SW480 (cell line): ENCODE data around the gene OBSL1.

Source experiments
- DNase-seq: peaks from one replicate; pipeline ENCODE4 v3.0.0-alpha.2; 2016; ENCODE audit warnings: low spot score

Gene OBSL1

GRCh38 chr2:219571311-219572236 lies at the start of gene OBSL1:
TSS of gene OBSL1 (minus strand) at chr2:219571539. CDS start at chr2:219571232, 307 bp downstream.
- DNase-seq: peak; percentile 75

DNA sequence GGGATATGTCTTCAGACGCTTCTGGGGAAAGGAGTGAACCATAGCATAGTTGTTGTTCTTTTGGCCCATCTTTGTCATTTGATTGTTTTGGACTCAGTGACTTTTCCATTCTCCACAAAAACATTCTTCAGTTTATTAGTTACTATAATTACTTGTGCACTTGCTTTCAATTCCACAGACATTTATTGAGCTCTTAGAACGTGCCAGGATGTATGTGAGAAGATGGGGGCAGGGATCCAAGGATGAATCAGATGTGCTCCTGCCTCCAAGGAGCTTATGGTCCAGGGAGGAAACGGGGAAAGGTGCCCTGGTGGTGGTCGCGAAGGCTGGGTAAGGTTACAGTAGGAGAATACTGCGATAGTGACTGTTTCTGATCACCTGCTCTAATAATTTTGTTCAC lies 49.2 kb upstream of the OBSL1 start:
- no peak for DNase-seq

DNA sequence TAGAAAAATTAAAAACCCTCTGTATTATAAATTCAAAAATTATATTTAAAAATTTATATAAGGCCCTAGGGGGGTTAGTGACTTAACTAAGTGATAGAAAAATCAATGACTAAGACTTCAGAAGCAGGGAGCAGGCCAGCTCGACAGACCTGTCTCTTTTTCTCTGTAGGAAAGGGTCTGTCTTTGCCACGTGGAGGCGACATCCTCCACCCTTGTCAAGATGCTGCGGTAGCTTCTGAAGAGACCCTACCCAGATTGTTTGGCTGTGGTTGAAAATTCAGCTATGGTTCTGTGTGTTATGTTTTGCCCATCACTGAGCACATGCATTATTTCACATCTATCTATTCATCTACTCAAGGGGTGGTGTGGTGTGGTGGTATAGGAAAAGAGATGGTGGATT lies 47.9 kb upstream of the OBSL1 start:
- DNase-seq: no peak

DNA sequence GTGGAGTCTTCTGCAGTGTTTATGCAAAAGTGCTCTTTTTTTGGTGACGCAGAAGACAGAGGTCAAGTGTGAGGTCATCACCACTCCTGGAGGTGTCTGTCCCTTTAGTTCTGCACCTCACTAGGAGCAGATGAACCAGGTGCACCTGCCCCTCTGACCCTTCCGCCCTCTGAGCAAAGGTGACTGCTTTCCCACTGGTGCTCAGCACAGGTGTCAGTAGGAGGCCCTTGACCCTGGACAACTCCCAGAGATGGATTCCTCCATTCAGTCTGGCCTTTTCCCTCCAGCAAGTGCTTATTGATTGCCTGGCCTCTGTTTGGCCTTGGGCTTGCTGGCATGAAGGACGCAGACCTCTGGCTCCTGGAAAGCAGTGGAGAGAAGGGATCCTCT lies 47.4 kb upstream of the OBSL1 start:
- no peak for DNase-seq

GRCh38 chr2:219616550-219616949 lies 45.2 kb upstream of the OBSL1 start:
- DNase-seq: no peak

DNA sequence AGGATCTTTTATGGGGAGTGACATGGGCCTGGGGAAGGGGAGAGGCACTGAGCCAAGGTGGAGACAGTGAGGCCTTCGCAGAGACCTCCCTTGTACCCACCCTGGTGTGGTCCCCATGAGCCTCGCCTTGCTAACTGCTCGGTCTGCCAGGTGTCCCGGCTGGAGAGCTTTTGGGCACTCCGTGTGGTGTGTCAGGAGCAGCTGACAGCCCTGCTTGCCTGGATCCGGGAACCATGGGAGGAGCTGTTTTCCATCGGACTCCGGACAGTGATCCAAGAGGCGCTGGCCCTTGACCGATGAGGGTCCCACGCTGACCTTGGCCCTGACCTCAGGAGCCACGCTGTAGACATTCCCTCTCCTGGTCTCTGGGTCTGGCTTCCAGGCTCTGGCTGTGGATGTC lies 44.6 kb upstream of the OBSL1 start:
- no peak for DNase-seq

DNA sequence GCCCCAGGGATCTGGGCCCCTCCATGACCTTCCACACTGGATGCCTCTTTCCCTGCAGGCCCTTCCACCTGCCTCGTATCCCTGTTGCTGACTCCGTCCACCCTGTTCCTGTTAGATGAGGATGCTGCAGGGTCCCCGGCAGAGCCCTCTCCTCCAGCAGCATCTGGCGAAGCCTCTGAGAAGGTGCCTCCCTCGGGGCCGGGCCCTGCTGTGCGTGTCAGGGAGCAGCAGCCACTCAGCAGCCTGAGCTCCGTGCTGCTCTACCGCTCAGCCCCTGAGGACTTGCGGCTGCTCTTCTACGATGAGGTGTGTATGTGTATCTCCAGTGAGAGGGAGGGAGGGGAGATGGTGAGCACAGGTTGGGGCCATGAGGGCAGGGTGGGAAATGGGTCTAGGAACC lies 43.7 kb upstream of the OBSL1 start:
- DNase-seq: no peak

- DNase-seq: no peak
Measured at GRCh38 chr2:219614076-219614860, 42.9 kb upstream of the OBSL1 start.

DNA sequence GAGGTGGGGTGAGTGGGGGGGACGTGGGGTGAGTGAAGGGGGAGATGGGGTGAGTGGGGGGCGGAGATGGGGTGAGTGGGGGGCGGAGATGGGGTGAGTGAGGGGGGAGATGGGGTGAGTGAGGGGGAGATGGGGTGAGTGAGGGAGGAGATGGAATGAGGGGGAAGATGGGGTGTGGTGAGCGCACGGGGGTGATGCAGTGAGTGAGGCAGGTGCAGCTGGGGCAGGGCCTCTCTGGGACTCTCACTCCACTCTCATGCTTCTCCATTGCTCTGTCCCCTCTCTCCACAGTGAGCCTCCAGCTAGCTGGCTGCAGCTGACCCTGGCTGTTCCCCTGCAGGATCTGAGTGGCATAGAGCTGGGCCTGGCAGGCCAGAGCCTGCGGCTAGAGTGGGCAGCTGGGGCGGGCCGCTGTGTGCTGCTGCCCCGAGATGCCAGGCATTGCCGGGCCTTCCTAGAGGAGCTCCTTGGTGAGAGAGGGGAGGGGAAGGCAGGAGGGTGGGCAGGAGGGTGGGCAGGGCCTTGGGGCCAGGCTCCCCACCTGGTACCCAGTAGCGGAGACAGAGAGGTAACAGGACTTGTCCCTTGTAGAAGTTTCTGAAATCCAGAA lies 42.2 kb upstream of the OBSL1 start:
- no peak for DNase-seq

DNA sequence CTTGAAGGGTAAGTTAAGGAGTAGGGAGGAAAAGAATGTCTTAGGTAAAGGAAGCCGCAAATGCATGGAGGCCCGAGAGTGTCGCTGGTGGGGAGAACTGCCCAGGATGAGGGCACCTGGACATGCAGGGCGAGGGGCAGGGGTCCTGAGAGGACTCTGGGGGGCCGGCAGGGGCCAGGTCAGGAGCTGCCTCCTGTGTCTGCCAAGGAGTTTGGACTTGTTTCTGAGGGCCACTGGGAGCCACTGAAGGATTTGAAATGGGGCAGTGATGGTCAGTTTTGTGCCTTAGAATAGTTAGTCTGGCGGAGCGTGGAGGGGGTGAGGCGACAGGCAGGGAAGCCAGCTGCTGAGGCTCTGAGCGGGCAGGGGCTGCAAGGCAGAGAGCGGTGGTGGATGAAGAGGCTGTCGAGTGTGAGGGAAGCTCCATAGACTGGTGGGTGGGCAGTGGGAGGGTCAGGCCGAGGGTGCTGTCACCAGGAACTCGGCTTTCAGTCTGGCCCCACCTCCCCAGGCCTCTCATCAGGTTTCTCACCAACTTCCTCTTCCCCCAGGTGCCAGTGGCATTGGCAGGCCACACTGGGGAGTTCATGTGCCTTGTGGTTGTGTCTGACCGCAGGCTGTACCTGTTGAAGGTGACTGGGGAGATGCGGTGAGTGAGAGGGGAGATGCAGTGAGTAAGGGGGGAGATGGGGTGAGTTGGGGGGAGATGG lies 41.4 kb upstream of the OBSL1 start:
- no peak for DNase-seq

DNA sequence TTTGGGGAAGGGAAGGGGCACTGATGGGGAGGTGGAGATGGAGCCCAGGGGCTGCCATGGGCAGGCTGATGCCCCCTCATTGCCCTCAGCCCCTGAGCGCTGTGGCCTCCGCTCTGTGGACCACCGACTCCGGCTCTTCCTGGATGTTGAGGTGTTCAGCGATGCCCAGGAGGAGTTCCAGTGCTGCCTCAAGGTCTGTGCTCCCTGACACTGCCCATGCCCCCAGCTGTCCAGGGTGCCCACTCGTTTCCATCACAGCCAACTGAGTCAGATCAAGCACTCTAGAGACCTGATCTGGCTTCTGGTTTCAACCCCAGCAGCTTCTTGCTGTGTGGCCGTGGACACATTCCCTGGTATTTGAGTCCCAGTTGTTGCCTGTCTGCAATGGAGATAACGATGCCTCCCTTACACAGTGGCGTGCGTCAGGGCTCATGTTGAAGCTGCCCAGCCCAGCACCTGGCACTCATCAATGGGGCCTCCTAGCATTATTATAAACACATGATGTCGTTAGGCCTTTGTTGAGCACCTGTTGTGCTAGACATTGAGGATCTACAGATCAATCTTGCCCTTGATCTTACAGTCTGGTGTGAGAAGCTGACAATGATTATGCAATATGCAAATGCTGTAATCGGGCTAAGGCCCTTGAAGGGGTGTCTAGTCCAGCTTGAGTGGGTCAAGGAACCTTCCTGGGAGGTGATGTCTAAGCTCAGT lies 40.7 kb upstream of the OBSL1 start:
- DNase-seq: no peak

- DNase-seq: no peak
Measured at GRCh38 chr2:219611306-219611705, 40.0 kb upstream of the OBSL1 start.

DNA sequence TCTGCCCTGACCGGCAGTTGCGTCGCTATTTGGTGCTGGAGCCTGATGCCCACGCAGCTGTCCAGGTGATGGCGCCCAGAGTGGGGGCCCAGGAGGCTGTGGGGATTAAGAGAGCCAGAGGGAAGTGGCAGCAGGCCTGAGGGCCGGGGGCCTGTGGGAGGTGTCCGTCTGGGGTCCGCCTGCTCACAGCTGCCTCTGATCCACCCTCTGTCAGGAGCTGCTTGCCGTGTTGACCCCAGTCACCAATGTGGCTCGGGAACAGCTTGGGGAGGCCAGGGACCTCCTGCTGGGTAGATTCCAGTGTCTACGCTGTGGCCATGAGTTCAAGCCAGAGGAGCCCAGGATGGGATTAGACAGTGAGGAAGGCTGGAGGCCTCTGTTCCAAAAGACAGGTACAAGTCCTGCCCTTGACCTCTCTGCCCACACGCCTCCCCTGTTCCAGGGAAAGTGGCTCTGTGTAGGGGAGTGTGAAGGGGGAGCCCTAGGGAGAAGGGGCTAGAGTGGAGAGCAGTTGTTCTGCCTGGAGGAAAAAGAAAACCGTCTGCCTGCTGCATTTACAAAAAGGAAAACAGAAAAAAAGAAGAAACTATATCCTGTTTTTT lies 37.9 kb upstream of the OBSL1 start:
- DNase-seq: no peak

DNA sequence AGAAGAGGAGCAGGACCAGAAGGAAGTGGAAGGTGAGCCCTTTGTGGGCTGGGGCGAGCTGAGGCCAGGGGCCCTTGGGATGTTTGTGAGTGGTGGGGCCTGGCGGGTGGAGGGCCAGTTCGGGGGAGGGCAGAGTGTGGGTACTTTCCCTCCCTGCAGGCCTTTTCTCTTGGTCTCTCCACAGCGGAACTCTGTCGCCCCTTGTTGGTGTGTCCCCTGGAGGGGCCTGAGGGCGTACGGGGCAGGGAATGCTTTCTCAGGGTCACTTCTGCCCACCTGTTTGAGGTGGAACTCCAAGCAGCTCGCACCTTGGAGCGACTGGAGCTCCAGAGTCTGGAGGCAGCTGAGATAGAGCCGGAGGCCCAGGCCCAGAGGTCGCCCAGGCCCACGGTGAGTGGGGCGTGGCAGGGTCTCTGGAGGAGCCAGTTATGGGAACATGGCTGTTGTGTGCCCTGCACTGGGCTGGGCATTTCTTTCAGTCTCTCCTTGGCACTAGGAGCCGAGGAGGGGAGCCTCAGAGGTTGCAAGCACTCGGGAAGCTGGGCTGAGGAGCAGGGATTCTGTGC lies 37.1 kb upstream of the OBSL1 start:
- no peak for DNase-seq

GRCh38 chr2:219607931-219608330 lies 36.6 kb upstream of the OBSL1 start:
- DNase-seq: no peak

DNA sequence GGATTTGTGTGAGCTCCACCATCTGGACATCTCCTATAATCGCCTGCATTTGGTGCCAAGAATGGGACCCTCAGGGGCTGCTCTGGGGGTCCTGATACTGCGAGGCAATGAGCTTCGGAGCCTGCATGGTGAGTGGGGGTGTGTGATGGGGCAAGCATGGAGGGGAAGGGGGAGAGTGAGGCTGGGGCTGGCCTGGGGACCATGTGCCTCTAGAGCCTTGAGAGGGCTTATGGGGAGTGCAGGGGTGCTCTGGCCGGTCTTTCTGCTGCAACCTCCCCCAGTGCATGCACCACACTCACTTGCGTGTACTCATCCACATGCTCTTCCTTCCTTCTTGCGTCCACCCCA lies 34.2 kb upstream of the OBSL1 start:
- no peak for DNase-seq

DNA sequence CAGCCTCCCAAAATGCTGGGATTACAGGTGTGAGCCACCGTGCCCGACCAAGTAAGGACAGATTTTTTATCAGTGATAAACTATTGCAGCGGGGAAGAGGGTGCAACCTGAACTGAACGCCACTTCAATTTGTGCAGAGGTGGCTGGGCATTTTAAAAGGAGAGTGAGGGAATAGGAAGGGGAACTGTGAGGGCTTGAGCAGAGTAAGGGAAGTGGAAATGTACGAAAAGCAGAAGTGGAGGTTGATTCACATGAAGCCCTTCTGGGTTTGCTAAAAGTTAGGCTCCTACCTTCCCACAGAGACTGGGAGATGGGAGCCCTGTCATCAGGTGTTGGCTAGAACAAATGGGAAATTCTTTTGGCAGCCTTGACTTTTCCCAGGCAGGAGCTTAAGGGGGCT lies 32.4 kb upstream of the OBSL1 start:
- no peak for DNase-seq

- no peak for DNase-seq
Measured at GRCh38 chr2:219598308-219599078, 27.2 kb upstream of the OBSL1 start.

DNA sequence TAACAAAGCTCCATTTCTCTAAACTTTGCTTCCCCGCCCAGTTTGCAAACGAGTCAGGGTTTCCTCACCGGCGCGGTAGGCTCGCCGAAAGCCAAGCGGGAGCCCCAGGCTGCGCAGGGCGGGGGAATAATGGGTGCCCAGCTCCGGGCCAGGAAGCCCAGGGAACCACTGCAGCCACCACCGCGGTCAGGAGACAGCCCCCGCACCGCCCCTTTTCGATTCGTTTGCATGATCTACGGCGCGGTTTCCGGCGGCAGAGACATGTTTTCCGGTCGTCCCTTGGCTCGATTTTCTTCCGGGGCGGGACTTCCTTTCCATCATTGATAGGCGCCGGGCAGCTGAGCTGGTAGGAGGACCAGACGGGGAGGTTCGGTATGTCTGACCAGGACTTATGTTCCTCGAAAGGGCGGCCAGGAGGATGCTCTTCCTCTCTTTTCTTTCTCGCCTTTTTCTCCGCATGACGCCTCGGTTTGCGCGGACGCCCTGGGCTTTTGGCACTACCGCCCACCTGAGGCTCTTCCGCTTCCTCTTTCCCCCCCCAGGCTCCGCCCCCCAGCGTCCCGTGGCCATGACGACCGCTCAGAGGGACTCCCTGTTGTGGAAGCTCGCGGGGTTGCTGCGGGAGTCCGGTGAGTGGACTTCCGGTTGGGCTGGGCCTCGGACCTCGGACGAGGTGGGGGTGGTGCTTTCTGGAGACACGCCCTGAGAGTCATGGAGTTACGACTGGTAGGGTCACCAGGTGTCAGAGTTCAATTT lies 26.4 kb upstream of the OBSL1 start, which contains the start of gene STK11IP:
Gene STK11IP (plus strand): TSS at position 306 of the 756 bp plus-strand sequence. CDS start 263 bp downstream, at position 569.
- peak; percentile 96 for DNase-seq
